ENCODE measurements around the gene ABLIM1.

DNA sequence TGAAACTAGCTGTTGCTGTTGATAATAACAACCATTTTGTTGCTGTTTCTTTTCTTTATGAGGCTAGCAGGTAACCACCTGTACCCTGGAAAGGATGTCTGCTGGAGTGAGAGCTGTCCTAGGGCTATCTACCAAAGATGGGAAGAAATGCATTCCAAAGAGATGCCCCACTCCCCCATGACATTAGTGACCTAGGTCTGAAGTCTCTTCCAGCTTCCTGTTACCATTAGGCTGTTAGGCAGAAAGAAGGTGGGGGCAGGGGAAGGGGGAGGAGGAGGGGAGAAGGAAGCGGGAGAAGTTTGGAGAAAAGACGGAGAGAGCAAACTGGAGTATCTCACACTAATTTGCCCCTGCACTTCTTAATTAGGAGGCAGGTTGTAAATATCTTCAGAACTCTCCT is 118.5 kb downstream of the ABLIM1 start:
- TF ChIP-seq, protein P1, sequence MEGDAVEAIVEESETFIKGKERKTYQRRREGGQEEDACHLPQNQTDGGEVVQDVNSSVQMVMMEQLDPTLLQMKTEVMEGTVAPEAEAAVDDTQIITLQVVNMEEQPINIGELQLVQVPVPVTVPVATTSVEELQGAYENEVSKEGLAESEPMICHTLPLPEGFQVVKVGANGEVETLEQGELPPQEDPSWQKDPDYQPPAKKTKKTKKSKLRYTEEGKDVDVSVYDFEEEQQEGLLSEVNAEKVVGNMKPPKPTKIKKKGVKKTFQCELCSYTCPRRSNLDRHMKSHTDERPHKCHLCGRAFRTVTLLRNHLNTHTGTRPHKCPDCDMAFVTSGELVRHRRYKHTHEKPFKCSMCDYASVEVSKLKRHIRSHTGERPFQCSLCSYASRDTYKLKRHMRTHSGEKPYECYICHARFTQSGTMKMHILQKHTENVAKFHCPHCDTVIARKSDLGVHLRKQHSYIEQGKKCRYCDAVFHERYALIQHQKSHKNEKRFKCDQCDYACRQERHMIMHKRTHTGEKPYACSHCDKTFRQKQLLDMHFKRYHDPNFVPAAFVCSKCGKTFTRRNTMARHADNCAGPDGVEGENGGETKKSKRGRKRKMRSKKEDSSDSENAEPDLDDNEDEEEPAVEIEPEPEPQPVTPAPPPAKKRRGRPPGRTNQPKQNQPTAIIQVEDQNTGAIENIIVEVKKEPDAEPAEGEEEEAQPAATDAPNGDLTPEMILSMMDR (IDR thresholded peaks at IDR 0.05): no peak
- TF ChIP-seq EZH2 (IDR thresholded peaks at IDR 0.05) (no peak), EZH2phosphoT487 (IDR thresholded peaks at IDR 0.05) (no peak)

All from neural progenitor cell (in vitro differentiated cells).